ENCODE data around the gene RGS7.
"Not testable (repeated sequence)": the region's sequence is repeated elsewhere in the genome, so short reads cannot be mapped to it uniquely, and the experiment has no call there.

DNA sequence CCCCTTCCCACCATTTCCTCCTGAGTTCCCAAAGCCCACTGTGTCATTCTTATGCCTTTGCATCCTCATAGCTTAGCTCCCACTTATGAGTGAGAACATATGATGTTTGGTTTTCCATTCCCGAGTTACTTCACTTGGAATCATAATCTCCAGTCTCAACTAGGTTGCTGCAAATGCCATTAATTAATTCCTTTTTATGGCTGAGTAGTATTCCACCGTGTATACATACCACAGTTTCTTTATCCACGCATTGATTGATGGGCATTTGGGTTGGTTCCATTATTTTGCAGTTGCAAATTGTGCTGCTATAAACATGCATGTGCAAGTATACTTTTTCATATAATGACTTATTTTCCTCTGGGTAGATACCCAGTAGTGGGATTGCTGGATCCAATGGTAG, 622.3 kb downstream of the RGS7 start:
- TF ChIP-seq, protein P1, sequence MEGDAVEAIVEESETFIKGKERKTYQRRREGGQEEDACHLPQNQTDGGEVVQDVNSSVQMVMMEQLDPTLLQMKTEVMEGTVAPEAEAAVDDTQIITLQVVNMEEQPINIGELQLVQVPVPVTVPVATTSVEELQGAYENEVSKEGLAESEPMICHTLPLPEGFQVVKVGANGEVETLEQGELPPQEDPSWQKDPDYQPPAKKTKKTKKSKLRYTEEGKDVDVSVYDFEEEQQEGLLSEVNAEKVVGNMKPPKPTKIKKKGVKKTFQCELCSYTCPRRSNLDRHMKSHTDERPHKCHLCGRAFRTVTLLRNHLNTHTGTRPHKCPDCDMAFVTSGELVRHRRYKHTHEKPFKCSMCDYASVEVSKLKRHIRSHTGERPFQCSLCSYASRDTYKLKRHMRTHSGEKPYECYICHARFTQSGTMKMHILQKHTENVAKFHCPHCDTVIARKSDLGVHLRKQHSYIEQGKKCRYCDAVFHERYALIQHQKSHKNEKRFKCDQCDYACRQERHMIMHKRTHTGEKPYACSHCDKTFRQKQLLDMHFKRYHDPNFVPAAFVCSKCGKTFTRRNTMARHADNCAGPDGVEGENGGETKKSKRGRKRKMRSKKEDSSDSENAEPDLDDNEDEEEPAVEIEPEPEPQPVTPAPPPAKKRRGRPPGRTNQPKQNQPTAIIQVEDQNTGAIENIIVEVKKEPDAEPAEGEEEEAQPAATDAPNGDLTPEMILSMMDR (IDR thresholded peaks at IDR 0.05) = not testable (repeated sequence)
- not testable (repeated sequence) for TF ChIP-seq POLR2A (IDR thresholded peaks at IDR 0.05)

Measured in body of pancreas (tissue), 4 donors.